HG03575 (cell line): ENCODE results near the gene BCAS1.

Experiments used
- ATAC-seq: cut with Tn5 transposase; IDR thresholded peaks from one replicate; pipeline ENCODE4 v1.9.1; 2021; ENCODE audit not compliant: unreplicated experiment, insufficient number of reproducible peaks, low FRiP score; ENCODE audit errors: extremely low read depth

BCAS1 gene, protein sequence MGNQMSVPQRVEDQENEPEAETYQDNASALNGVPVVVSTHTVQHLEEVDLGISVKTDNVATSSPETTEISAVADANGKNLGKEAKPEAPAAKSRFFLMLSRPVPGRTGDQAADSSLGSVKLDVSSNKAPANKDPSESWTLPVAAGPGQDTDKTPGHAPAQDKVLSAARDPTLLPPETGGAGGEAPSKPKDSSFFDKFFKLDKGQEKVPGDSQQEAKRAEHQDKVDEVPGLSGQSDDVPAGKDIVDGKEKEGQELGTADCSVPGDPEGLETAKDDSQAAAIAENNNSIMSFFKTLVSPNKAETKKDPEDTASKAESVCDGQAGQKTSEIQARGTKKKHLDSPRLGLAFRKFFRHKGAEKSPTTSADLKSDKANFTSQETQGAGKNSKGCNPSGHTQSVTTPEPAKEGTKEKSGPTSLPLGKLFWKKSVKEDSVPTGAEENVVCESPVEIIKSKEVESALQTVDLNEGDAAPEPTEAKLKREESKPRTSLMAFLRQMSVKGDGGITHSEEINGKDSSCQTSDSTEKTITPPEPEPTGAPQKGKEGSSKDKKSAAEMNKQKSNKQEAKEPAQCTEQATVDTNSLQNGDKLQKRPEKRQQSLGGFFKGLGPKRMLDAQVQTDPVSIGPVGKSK

DNA sequence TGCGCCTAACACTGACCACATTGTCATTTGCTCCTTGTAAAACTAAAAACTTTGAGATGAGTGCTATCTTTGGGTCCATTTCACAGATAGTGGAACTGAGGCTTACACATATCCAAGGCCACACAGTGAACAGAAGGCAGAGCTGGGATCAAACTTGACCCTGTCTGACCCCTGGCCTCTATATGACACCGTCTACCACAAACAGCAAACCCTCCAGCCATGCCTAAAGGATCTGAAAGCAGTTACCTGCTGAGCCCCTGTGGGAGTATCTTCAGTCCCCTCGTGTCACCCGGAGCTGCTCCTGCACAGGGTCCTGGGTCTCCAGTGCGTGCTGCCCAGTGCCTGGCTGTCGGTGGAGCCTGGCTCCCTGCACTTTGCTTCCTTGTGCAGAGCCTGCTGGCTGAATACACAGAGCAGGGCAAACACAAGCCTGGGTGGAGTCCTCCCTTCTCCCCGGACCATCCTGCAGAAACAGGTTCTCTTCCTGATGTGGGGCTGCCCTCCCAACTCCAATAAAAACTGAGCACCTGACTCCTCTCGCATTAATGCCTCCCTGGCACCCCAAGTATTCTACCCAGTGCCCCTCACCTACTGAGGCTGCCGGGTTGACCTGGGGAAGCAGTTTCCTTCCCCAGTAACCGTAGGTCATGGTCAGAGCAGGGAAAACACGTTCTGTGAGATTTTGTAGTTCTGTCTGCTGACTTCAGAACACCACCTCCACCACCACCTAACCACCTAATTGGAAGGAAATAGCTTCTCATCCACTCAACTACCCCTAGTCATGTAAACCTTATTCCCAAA is at the start of gene BCAS1:
Gene BCAS1, minus strand, starts transcription at position 408 of the 801 bp plus-strand sequence. CDS start 11,876 bp downstream, outside the sequence.
- no peak for ATAC-seq

DNA sequence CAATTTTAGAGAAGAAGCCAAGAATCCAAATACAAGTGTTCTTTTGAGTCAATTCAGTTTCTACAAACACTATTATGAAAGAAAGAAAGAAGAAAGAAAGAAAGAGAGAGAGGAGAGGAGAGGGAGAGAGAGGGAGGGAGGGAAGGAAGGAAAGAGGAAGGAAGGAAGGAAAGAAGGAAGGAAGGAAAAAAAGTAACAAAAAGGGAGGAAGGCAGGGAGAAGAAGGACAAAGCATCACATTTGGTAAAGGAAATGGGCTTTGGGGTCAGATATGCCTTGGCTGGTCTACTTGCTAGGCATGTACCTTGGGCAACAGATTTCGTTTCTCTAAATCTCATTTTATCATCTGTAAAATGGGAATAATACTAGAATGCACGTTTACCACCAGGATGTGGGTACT is 49.4 kb upstream of the BCAS1 start:
- ATAC-seq: no peak

DNA sequence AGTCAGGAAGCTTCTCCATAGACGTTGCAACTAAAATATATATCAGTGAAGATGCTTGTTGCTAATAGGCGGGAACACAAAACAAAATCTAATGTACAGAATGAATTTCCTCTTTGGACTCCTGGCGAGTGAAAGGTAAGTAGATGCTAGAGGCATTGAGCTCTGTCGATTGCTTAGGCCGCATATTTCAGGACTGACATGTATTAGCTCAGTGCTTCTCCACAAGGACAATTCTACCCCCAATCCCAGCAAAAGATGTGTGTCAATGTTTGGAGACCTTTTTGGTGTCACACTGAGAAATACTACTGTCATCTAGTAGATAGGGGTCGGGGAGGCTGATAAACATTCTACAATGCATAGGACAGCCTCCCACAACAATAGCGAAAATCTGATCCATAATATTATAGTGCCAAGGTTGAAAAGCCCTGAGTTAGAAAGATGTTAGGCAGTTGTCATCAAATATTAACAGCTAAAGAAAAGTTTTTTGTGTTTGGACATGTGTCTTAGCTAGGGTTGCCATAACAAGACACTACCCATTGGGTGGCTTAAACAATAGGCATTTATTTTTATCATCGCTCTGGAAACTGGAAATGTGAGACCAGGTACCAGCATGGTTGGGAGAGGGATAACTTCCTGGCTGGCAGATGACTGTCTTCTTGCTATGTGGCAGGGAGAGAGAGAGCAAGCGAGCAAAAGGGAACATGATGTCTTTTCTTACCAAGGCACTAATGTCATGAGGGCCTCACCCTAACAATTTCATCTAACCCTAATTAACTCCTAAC is 48.0 kb upstream of the BCAS1 start:
- no peak for ATAC-seq

DNA sequence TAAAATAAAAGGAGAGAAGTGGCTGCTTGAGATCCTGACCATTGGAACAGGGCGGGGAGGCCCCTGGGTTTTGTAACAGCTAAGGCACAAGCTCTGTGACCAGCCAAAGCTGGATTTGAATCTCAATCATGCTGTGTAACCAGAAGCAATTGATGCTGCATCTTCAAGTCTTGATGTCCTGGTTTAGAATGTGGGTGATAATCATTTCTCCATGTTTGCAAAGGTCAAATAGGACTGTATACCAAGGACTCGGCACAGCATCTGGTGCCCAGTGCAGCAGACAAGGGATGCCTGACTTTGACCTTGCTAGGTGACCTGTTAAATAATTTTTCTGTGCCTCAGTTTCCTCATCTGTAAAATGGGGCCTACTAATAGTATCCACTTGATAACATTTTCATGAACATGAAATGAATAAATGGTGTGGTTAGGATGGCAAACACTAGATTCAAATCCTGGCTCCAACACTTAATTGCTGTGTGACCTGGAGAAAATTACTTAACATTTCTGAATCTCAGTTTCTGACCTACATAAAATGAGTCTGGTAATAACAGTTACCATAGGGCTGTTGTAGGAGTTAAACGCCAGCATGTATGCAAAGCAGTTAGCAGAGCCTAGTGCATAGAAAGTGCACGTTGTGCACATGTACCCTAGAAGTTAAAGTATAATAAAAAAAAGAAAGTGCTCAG is 46.3 kb upstream of the BCAS1 start:
- no peak for ATAC-seq

DNA sequence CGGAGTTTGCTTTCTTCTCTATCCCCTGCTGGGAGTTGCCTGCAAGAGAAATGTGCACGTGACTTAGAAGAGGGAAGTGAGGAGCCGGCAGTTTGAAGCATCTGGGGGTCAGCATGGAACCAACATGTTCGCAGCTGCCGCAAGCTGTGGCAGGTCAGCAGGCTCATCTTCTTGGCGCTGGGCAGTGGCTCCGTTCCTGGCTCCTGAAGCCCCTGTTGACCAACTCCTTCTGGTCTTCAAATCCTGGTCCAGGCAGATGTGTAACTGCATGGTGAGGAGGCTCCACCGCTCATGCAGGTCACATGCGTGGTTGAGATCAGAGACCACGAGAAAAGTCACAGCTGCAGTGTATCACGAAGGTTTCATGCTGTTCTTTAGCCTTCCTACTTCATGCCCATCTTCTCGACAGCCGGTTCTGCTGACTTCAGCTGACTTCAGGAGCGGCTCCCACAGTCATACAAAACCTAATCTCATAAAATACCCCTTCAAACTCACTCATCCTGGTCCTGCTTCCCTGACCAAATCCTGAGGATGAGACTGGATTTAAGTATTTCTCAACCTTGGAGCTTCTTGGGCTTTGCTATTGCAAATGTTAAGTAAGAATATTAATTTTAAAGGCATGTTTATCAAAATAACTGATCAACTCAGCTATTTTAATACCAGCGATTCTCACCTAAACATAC is 44.9 kb upstream of the BCAS1 start:
- ATAC-seq: no peak

DNA sequence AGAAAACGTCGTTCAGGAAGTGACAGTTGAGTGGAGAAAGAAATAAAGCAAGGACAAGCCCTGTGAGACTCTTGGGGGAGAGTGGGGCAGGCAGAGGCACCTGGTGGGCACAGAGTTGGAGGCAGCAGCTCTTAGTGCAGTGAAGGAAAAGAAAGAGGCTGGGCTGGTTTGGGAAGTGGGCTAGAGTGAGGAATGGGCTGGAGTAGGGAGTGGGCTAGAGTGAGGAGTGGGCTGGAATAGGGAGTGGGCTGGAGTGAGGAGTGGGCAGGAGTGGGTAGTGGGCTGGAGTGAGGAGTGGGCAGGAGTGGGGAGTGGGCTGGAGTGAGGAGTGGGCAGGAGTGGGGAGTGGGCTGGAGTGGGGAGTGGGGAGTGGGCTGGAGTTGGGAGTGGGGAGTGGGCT is 43.7 kb upstream of the BCAS1 start:
- no peak for ATAC-seq

DNA sequence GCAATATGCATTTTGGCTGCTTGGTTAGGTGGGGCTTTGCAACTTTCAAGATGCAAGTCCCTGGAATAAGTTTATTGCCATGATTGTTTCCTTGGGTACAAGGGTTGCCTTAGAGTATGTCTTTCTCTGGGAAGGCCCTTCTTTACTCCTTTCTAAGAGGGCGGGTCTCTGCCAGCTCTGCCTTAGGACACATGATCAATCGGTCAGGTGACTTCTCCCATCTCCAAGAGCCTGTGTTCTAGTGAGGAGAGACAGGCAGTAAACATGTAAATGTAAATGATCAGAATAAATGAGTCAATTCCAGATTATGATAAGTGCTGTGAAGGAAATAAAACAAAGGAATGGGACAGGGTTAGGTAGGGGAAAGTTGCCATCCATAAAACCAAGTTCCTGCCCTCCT is 43.2 kb upstream of the BCAS1 start:
- no peak for ATAC-seq

DNA sequence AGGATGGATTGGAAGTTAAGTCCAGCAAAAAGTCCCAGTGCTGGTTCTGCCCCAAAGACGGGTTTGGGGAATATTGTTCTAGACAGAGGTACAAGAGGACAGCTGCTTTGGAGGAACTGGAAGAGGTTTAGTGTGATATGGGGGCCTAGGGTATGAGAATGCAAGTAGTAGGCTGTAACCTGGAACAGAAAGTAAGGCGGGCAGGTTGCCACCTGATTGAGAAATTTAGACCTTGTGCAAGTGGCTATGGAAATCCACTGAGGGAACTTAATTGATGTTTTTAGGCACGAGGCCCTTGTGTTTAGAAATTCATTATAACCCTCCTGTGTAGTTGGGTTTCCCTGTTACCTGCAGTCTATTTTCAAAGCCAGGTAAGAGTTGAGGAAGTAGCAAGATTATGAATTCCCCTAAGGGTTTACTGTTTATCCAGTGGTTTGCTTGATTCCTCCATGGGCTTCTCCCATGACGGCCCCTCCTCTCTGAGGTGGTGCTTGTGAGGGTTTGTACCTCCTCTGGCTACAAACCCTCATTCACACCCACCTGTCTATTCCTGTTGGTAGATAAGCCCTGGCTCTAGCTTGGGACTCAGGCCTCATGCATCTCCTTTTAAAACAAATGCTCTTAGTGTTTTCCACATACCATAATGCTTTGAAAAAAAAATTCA is 42.0 kb upstream of the BCAS1 start:
- ATAC-seq: no peak

DNA sequence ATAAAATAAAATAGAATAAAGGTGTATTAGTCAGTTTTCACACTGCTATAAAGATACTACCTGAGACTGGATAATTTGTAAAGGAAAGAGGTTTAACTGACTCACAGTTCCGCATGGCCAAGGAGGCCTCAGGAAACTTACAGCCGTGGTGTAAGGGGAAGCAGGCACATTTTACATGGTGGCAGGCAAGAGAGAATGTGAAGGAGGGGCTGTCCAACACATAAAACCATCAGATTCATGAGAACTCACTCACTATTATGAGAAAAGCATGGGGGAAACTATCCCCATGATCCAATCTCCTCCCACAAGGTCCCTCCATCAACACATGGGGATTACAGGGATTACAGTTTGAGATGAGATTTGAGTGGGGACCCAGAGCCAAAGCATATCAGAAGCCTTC is 41.1 kb upstream of the BCAS1 start:
- ATAC-seq: no peak

DNA sequence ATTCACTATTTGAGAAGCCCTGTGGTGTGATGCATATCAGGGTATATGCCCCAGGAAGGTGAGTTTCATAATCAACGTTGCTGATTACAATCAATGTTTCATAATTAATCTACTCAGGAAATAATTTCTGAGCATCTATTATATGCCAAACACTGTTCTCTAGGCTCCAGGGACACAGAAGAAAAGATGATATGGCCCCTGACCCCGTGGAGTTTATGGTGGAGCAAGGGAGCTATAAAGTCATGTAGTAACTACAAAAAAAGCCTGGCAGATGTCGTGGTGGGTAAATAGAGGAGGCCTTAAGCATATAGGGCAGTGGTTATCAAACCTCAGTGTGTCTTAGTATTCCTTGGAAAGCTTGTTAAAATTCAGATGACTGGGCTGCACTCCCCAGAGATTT is 40.1 kb upstream of the BCAS1 start:
- ATAC-seq: no peak

DNA sequence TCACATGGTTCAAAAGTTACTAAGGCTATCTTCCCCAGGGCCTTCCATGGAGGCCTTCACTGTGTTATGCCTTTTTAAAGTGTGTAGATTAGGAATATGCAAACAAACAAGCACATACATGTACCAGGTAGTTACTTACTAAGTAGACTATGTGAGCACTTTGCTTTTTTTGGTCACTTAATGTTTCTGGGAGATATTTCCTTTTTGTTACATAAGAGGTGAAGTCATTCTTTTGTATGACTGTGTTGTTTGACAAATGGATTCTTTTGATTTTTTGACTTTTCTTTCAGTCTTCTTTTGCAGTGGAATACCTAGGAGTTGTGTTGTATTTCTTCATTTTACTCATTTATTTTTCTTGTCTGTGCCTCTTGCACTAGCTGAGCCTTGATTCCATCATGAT is 39.6 kb upstream of the BCAS1 start:
- ATAC-seq: no peak

DNA sequence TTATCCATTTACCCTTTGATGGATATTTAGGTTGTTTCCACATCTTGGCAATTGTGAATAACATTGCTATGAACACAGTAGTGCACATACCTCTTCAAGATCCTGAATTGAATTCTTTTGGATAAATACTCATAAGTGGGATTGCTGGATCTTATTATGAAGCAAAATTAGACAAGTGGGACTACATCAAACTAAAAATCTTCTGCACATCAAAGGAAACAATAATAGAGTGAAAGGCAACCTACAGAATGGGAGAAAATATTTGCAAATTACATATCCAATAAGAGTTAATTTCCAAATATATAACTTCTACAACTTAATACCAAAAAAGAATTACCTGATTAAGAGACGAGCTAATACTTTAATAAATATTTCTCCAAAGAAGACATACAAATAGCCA is 38.4 kb upstream of the BCAS1 start:
- no peak for ATAC-seq

DNA sequence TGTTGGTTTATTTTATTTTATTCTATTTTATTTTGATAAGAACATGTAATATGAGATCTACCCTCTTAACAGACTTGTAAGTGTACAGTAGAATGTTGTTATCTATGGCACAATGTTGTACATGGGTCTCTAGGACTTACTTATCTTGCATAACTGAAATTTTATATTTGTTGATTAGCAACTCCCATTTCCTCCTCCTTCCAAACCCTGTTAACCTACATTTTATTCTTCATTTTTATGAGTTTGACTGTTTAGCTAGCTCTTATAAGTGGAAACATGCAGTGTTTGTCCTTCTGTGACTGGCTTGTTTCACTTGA is 37.9 kb upstream of the BCAS1 start:
- no peak for ATAC-seq

DNA sequence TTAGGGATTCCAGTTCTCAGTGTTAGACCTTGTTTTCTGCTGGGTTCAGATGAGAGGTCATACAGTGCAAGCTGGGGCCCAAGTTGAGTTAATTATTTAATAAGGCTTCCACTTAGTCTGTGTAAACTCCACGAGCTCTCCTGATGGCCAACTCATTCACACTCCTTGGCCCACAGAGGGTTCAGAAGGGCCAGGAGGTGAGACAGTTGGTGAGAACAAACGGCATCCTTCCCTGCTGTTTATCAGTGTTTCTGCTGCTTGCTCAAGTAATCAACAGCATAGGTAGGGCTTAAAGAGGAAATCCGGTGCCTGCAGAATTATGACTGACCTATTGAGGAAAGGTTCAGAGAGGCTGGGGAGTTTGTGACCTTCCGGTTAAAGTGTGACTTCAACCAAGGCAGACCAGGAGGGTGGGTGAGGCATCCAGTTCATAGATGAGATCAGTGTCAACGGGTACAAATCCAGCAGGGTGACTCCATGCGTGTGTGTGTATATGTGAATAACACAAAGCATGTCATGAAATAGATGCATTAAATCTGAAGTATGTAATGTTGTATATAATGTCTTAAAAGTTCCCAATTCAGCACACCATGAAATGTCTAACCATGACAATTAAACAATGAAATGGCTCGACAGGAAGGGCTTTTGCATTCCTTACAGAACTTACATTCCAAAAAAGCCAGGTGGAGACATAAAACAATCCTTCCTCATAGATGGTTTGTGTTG is 37.4 kb upstream of the BCAS1 start:
- no peak for ATAC-seq

DNA sequence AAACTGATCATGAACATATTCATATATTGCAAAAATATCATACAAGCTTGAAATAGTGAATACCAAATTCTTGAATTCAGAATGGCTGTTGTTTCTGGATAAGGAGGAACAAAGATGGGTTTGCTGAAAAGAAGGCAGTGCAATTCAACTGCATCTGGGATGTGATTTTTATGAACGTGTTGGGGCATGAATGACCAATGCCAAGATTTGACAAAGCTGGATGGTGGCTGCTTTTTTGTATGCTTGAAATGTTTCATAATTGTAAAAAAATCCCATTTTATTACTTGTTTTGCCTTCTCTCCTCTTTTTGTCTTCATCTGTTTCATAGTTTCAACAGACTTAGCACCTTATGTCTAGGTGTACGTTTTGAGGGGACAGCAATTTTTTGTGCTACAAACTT is 36.8 kb upstream of the BCAS1 start:
- no peak for ATAC-seq

DNA sequence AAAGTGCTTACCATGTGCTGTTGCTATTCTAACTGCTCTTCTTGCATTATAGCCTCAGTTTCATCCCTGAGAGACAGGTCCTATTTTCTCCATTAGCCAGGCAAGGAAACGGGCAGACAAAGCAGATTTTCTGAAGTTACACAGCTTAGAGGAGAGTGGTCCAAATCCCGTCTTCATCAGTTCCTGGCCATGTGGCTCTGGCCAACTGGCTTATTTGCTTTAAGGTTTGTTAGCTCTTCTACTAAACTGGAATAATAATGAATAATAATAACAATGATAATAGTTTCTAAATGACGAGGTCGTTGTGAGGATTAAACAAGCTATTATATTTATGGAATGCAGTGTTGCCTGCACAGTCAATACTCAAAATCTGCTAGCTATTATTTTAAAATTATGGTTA is 35.8 kb upstream of the BCAS1 start:
- ATAC-seq: no peak

DNA sequence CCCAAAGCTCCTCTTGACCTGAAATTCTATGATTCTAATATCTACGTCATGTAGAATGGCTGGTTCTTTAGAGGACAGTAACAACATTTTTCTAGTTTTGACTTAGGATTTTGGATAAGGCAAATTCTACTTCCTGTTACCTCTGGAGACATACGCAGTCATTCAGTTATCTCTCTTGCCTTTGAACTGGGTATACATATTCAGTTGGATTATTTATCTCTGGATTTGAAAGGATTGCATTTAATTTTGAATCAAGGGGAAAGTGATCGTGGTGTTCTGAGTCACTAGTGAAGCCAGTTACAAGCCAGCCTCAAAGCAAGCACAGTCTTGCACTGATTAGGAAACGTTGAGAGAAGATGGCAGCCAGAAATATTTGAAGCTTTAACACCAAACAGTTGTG is 35.3 kb upstream of the BCAS1 start:
- no peak for ATAC-seq
